HCT116 (cell line): ENCODE results near the gene RHOH. TPM values are rescaled to one million over a fixed set of nuclear protein-coding genes. Genes with fewer than 3 reads are reported as not detected.

Experiments used
- ATAC-seq: fragments of 200-7000 bp; cut with Tn5 transposase; 2 replicates; pipeline ENCODE4 v1.9.1; 2020; ENCODE audit warnings: mild to moderate bottlenecking, moderate library complexity
- BruUV-seq: library from RNA; stranded (reverse); fragments of 400-500 nt; replicated peaks from 2 replicates; lab custom pipeline; 2021; lab: Mats Ljungman, UMichigan
- CTCF ChIA-PET: fragments of 300-600 bp; sonication (Branson Sonifier 250); formaldehyde crosslinking; loops from one replicate; lab custom pipeline; 2021; ENCODE audit warnings: antibody characterized with exemption; lab: Charles Lee
- POLR2A ChIA-PET: fragments of 300-600, 350-600 bp; sonication (Branson Sonifier 250); formaldehyde crosslinking; loops from one replicate; lab custom pipeline; 2021; ENCODE audit warnings: antibody characterized with exemption; lab: Charles Lee
- RAD21 ChIA-PET, 2 experiments: fragments of 300-600 bp; sonication (Branson Sonifier 250); formaldehyde crosslinking; loops; one replicate each; lab custom pipeline; 2023; ENCODE audit warnings: low total read pairs in 2 of 2; ENCODE audit not compliant: uncharacterized antibody in 2 of 2, unreplicated experiment in 2 of 2, low non-redundant PET in 1 of 2; lab: Charles Lee
- DNase-seq: peaks from one replicate; pipeline ENCODE4 v3.0.0-alpha.2; 2010; ENCODE audit warnings: low read depth, low spot score
- H2AFZ ChIP-seq: fragments of 200-600 bp; shearing (Covaris generic), sonication (generic); 2 replicates; pipeline ENCODE4 v1.6.1; 2017; ENCODE audit warnings: low read depth, mixed run types, mixed read lengths, antibody characterized with exemption, low read length; ENCODE audit not compliant: poor library complexity, severe bottlenecking
- H3K27ac ChIP-seq: 2 replicates; pipeline ENCODE4 v1.5.1; 2012; ENCODE audit warnings: low read depth, low read length
- H3K27me3 ChIP-seq: fragments of 200-600 bp; sonication (generic); 2 replicates; pipeline ENCODE4 v1.6.1; 2016; ENCODE audit warnings: mixed run types, low read length, mixed read lengths; ENCODE audit not compliant: insufficient read depth
- H3K36me3 ChIP-seq, 2 experiments: fragments of 200-500 bp in 1 of 2; fragments of 200-600 bp in 1 of 2; sonication (Bioruptor generic) in 1 of 2; sonication (generic) in 1 of 2; 2 replicates each; pipeline versions ENCODE4 v1.5.1 to v1.6.1; 2014 to 2016; ENCODE audit warnings: low read length in 2 of 2, inconsistent platforms in 1 of 2, mixed read lengths in 1 of 2, mixed run types in 1 of 2; ENCODE audit not compliant: insufficient read depth in 2 of 2, control insufficient read depth in 1 of 2
- H3K4me1 ChIP-seq, 2 experiments: fragments of 200-600 bp in 1 of 2; sonication (generic) in 1 of 2; 2 replicates each; pipeline versions ENCODE4 v1.5.1 to v1.6.1; 2012 to 2017; ENCODE audit warnings: low read length in 2 of 2, inconsistent platforms in 1 of 2, mild to moderate bottlenecking in 1 of 2, mixed read lengths in 1 of 2, mixed run types in 1 of 2, moderate library complexity in 1 of 2; ENCODE audit not compliant: insufficient read depth in 2 of 2, control insufficient read depth in 1 of 2
- H3K4me2 ChIP-seq: fragments of 200-600 bp; sonication (generic); 2 replicates; pipeline ENCODE4 v1.6.1; 2017; ENCODE audit warnings: mixed run types, low read length, mixed read lengths
- H3K4me3 ChIP-seq, 2 experiments: fragments of 200-600 bp in 1 of 2; sonication (generic) in 1 of 2; replicated peaks in 1 of 2; 2 replicates each; pipeline ENCODE4 v1.5.1; 2011 to 2016; ENCODE audit warnings: low read length in 2 of 2, control low read depth in 1 of 2, low read depth in 1 of 2, mild to moderate bottlenecking in 1 of 2, mixed read lengths in 1 of 2, mixed run types in 1 of 2
- H3K79me2 ChIP-seq: fragments of 200-600 bp; sonication (generic); 2 replicates; pipeline ENCODE4 v1.6.1; 2017; ENCODE audit warnings: mild to moderate bottlenecking, mixed run types, low read length, moderate library complexity, mixed read lengths; ENCODE audit not compliant: insufficient read depth
- H3K9ac ChIP-seq: fragments of 200-600 bp; sonication (generic); 2 replicates; pipeline ENCODE4 v1.6.1; 2016; ENCODE audit warnings: low read length, mixed read lengths
- H3K9me2 ChIP-seq: fragments of 200-600 bp; sonication (generic), shearing (Covaris generic); 2 replicates; pipeline ENCODE4 v1.6.1; 2017; ENCODE audit warnings: mixed run types, mild to moderate bottlenecking, moderate library complexity; ENCODE audit not compliant: insufficient read depth
- H3K9me3 ChIP-seq, 2 experiments: fragments of 200-500 bp in 1 of 2; fragments of 200-600 bp in 1 of 2; sonication (Bioruptor generic) in 1 of 2; sonication (generic) in 1 of 2; 2 replicates each; pipeline ENCODE4 v1.6.1; 2014 to 2017; ENCODE audit warnings: low read length in 2 of 2, mixed read lengths in 2 of 2, inconsistent platforms in 1 of 2, low read depth in 1 of 2, mild to moderate bottlenecking in 1 of 2, mixed run types in 1 of 2, moderate library complexity in 1 of 2; ENCODE audit not compliant: control insufficient read depth in 1 of 2, insufficient read depth in 1 of 2
- H4K20me1 ChIP-seq: fragments of 200-600 bp; sonication (generic), shearing (Covaris generic); 2 replicates; pipeline ENCODE4 v1.6.1; 2017; ENCODE audit warnings: mixed run types, mild to moderate bottlenecking, moderate library complexity; ENCODE audit not compliant: insufficient read depth
- ATF3 ChIP-seq: IDR thresholded peaks from 2 replicates; pipeline ENCODE4 v1.6.1; 2012
- CEBPB ChIP-seq: IDR thresholded peaks from 2 replicates; pipeline ENCODE4 v1.6.1; 2012; ENCODE audit warnings: low read depth
- CTCF ChIP-seq, 3 experiments: fragments of 200-600 bp in 1 of 3; sonication (generic) in 1 of 3; IDR thresholded peaks in 2 of 3; conservative IDR thresholded peaks in 1 of 3; 2 replicates each; pipeline ENCODE4 v1.5.1; 2012 to 2017; ENCODE audit warnings: low read depth in 2 of 3, low read length in 2 of 3, antibody characterized with exemption in 1 of 3, borderline replicate concordance in 1 of 3, control low read depth in 1 of 3, mild to moderate bottlenecking in 1 of 3, mixed read lengths in 1 of 3, mixed run types in 1 of 3, moderate library complexity in 1 of 3; ENCODE audit not compliant: insufficient read depth in 1 of 3
- EZH2 ChIP-seq: fragments of 200-600 bp; sonication (generic); IDR thresholded peaks from 2 replicates; pipeline ENCODE4 v1.6.1; 2017; ENCODE audit warnings: antibody characterized with exemption, mixed run types
- POLR2A ChIP-seq: IDR thresholded peaks from 2 replicates; pipeline ENCODE4 v1.7.0; 2011; ENCODE audit warnings: borderline replicate concordance; ENCODE audit not compliant: insufficient read depth, insufficient read length; ENCODE audit errors: extremely low read depth
- ZNF274 ChIP-seq: fragments of 200-500 bp; sonication (Bioruptor generic); IDR thresholded peaks from 2 replicates; pipeline ENCODE4 v1.6.1; 2014; ENCODE audit warnings: mild to moderate bottlenecking, low read depth, low read length, inconsistent platforms
- intact Hi-C: fragments of 100-400 bp; cut with micrococcal nuclease; formaldehyde crosslinking; loops from 2 replicates; pipeline ENCODE4 v1.10.0; 2022
- total RNA-seq: library from RNA; stranded (reverse); gene quantifications from one replicate; pipeline ENCODE4 v1.2.1, GENCODE V29; 2021; ENCODE audit not compliant: unreplicated experiment

RHOH gene
- total RNA-seq, 1 experiment from 2014 or later: 0.74 TPM

GRCh38 chr4:40183615-40184411, 13.0 kb upstream of the RHOH start:
- H3K9ac ChIP-seq: no peak overlapping the region
- POLR2A ChIA-PET: interaction anchor here (0.6 kb wide), 1 partner anchor 377 kb away, joined by 4 read pairs; no protein-coding TSS in a partner anchor

More at GRCh38 chr4:40183615-40184411, 13.0 kb upstream of the RHOH start:
- RAD21 ChIA-PET: no interaction called here
- H3K4me2 ChIP-seq: no peak overlapping the region
- H3K27ac ChIP-seq: no peak overlapping the region
- H3K9me3 ChIP-seq: no peaks in the 10 kb centered on the region
- H4K20me1 ChIP-seq: no peaks in the 10 kb centered on the region
- BruUV-seq: no TSS peak
- H3K27me3 ChIP-seq: no peaks in the 10 kb centered on the region
- H3K79me2 ChIP-seq: no peaks in the 10 kb centered on the region
- ATAC-seq (no peak), DNase-seq (no peak)
- no peaks in the 10 kb centered on the region for H3K36me3 ChIP-seq
- peaks cover 3 to 23% of the 10 kb centered on the region in 2 experiments; a peak in 2 of 4 replicates for H3K4me1 ChIP-seq
- no peak overlapping the region for H3K4me3 ChIP-seq
- TF ChIP-seq CEBPB (no peak), EZH2 (no peak), POLR2A (no peak), ATF3 (no peak), ZNF274 (no peak), CTCF (IDR thresholded peaks at IDR 0.05 in 2 of 3, conservative IDR thresholded peaks at IDR 0.05 in 1 of 3; ENCODE audit: borderline replicate concordance in 1 of 3, insufficient read depth in 1 of 3, low read depth in 2 of 3, low read length in 2 of 3) (no peak)
- H3K9me2 ChIP-seq: no peaks in the 10 kb centered on the region; the same call in 1 of the 2 replicates
- CTCF ChIA-PET: no interaction called here
- H2AFZ ChIP-seq: no peak overlapping the region
- intact Hi-C loops: no loop called here
